K562 (cell line): ENCODE results near the gene GAB4. TPM values are rescaled to one million over a fixed set of nuclear protein-coding genes. Genes with fewer than 3 reads are reported as not detected.

Source experiments
- ATAC-seq: fragments of 200-7000 bp; cut with Tn5 transposase; 3 replicates; pipeline ENCODE4 v1.9.1; 2020; ENCODE audit warnings: moderate library complexity
- BruUV-seq: library from RNA; stranded (reverse); fragments of 400-500 nt; replicated peaks from 2 replicates; lab custom pipeline; 2021; lab: Mats Ljungman, UMichigan
- CTCF ChIA-PET: fragments of 300-600 bp; formaldehyde crosslinking; extraction: SDS; loops from one replicate; lab custom pipeline; 2021; ENCODE audit warnings: low intra/inter-chr PET ratio; lab: Yijun Ruan, JAX
- POLR2A ChIA-PET: fragments of 300-600, 350-650 bp; sonication (Branson Sonifier 250); formaldehyde crosslinking; extraction: SDS; loops from one replicate; lab custom pipeline; 2021; ENCODE audit warnings: antibody characterized with exemption, inconsistent platforms; lab: Yijun Ruan, JAX
- DNase-seq, 4 experiments: peaks; one replicate each; pipeline versions ENCODE4 v3.0.0 to v3.0.0-alpha.2; 2011 to 2018; ENCODE audit warnings: low spot score in 3 of 4, mixed read lengths in 3 of 4; ENCODE audit errors: extremely low read depth in 1 of 4
- FAIRE-seq: peaks from 2 replicates; lab custom pipeline; 2011; peaks lifted over from hg19 to GRCh38; lab: Jason Lieb, UNC
- H2AFZ ChIP-seq: 2 replicates; pipeline ENCODE4 v1.6.0; 2011; ENCODE audit warnings: low read depth, low read length, control low read depth, inconsistent platforms
- H3K27ac ChIP-seq: fragments of 200-600 bp; 3 replicates; pipeline ENCODE4 v1.8.0; 2011; ENCODE audit warnings: low read depth, mild to moderate bottlenecking, control low read depth, inconsistent platforms, low read length, moderate library complexity, mixed read lengths; ENCODE audit errors: extremely low read depth
- H3K27me3 ChIP-seq, 2 experiments: fragments of 300-600 bp in 1 of 2; 2 replicates in 1 of 2; 3 replicates in 1 of 2; pipeline versions ENCODE4 v1.6.0 to v1.8.0; 2011; ENCODE audit warnings: inconsistent platforms in 2 of 2, low read length in 2 of 2, mild to moderate bottlenecking in 1 of 2, mixed read lengths in 1 of 2, moderate library complexity in 1 of 2; ENCODE audit not compliant: control insufficient read depth in 2 of 2, insufficient read depth in 2 of 2
- H3K36me3 ChIP-seq: fragments of 300-600 bp; 3 replicates; pipeline ENCODE4 v1.8.0; 2011; ENCODE audit warnings: mild to moderate bottlenecking, low read length, inconsistent platforms; ENCODE audit not compliant: control insufficient read depth, insufficient read depth
- H3K4me1 ChIP-seq, 2 experiments: fragments of 200-600 bp in 1 of 2; replicated peaks in 1 of 2; 2 replicates in 1 of 2; 3 replicates in 1 of 2; pipeline versions ENCODE4 v1.5.1 to v1.8.0; 2011; ENCODE audit warnings: inconsistent platforms in 2 of 2, low read length in 2 of 2, mild to moderate bottlenecking in 1 of 2, mixed read lengths in 1 of 2, moderate library complexity in 1 of 2; ENCODE audit not compliant: control insufficient read depth in 2 of 2, insufficient read depth in 2 of 2
- H3K4me2 ChIP-seq: 2 replicates; pipeline ENCODE4 v1.6.1; 2011; ENCODE audit warnings: low read length, control low read depth, inconsistent platforms, mixed read lengths; ENCODE audit not compliant: insufficient read depth
- H3K4me3 ChIP-seq: fragments of 200-600 bp; sonication (generic), shearing (Covaris generic); 2 replicates; pipeline ENCODE4 v1.5.1; 2016; ENCODE audit warnings: control low read depth, inconsistent platforms
- H3K79me2 ChIP-seq: fragments of 200-600 bp; 3 replicates; pipeline ENCODE4 v1.8.0; 2011; ENCODE audit warnings: low read length, inconsistent platforms; ENCODE audit not compliant: control insufficient read depth, insufficient read depth
- H3K9ac ChIP-seq, 2 experiments: 2 replicates each; pipeline versions ENCODE4 v1.6.0 to v1.6.1; 2011; ENCODE audit warnings: low read depth in 2 of 2, low read length in 2 of 2, control low read depth in 1 of 2, inconsistent platforms in 1 of 2, mild to moderate bottlenecking in 1 of 2, mixed read lengths in 1 of 2; ENCODE audit not compliant: insufficient read depth in 1 of 2
- H3K9me1 ChIP-seq: one replicate; pipeline ENCODE4 v1.6.0; 2011; ENCODE audit warnings: inconsistent platforms, mild to moderate bottlenecking, low read length, moderate library complexity; ENCODE audit not compliant: control insufficient read depth, insufficient read depth
- H3K9me3 ChIP-seq: replicated peaks from 2 replicates; pipeline ENCODE4 v1.5.1; 2011; ENCODE audit warnings: low read depth, low read length, inconsistent platforms; ENCODE audit not compliant: control insufficient read depth, insufficient read depth
- H4K20me1 ChIP-seq: replicated peaks from 2 replicates; pipeline ENCODE4 v1.6.1; 2011; ENCODE audit warnings: low read length, inconsistent platforms, mixed read lengths; ENCODE audit not compliant: control insufficient read depth, insufficient read depth
- TAF9B ChIP-seq: fragments of 450-650 bp; IDR thresholded peaks from 2 replicates; pipeline ENCODE4 v1.6.1; 2018; ENCODE audit warnings: mild to moderate bottlenecking; ENCODE audit not compliant: partially characterized antibody
- WGBS: fragments of 100-300 bp; shearing (Covaris generic); methylation state at CpG from one replicate; pipeline ENCODE4 v1.1.6; 2016; ENCODE audit warnings: low coverage, mixed read lengths; ENCODE audit not compliant: insufficient coverage; ENCODE audit errors: missing lambda C conversion rate; 5-methylcytosine and 5-hydroxymethylcytosine counted together
- in situ Hi-C: fragments of 300-500 bp; cut with MboI; formaldehyde crosslinking; loops from 4 replicates; pipeline ENCODE4 v1.15.0; 2018; ENCODE audit warnings: inconsistent platforms, mixed read lengths
- intact Hi-C: fragments of 100-400 bp; cut with micrococcal nuclease; formaldehyde crosslinking; loops from 2 replicates; pipeline ENCODE4 v1.14.2; 2022
- polyA plus RNA-seq, 8 experiments: library from polyadenylated mRNA; depleted of rRNA in 4 of 8; stranded (reverse) in 5 of 8; unstranded in 3 of 8; fragments of >200 nt; fragmentation: Nextera tagmentation in 2 of 8; fragmentation: Illumina TruSeq in 1 of 8; extraction: Ambion mirVana in 2 of 8; extraction: Trizol in 1 of 8; gene quantifications; 2 replicates each; pipeline versions ENCODE4 v1.2.1 to v1.2.3, GENCODE V29; 2011 to 2014; ENCODE audit warnings: inconsistent platforms in 1 of 8, missing spikeins in 1 of 8
- total RNA-seq, 7 experiments: library from RNA; depleted of rRNA in 6 of 7; stranded (reverse); fragments of >200 nt in 6 of 7; fragmentation: Illumina TruSeq in 2 of 7; extraction: Trizol in 2 of 7; gene quantifications; 2 replicates each; pipeline versions ENCODE4 v1.2.1 to v1.2.3, GENCODE V29; 2011 to 2021; ENCODE audit warnings: low replicate concordance in 1 of 7
- TF ChIP-seq, protein P1 (sequence below): sonication (generic); formaldehyde crosslinking; IDR thresholded peaks from 2 replicates; pipeline ENCODE4 v1.8.1; 2023; ENCODE audit warnings: mild to moderate bottlenecking, missing genetic modification reagents

GAB4 gene
- total and polyA plus RNA-seq, 9 of the 15 experiments (the other 6 are each of a cell fraction or from before 2014, with no cell fraction given): 0.04 to 0.11 (median 0.04) TPM; not detected in 6

GRCh38 chr22:16961477-16962186 is 46.4 kb downstream of the GAB4 start (continued):
- TF ChIP-seq, protein P1, sequence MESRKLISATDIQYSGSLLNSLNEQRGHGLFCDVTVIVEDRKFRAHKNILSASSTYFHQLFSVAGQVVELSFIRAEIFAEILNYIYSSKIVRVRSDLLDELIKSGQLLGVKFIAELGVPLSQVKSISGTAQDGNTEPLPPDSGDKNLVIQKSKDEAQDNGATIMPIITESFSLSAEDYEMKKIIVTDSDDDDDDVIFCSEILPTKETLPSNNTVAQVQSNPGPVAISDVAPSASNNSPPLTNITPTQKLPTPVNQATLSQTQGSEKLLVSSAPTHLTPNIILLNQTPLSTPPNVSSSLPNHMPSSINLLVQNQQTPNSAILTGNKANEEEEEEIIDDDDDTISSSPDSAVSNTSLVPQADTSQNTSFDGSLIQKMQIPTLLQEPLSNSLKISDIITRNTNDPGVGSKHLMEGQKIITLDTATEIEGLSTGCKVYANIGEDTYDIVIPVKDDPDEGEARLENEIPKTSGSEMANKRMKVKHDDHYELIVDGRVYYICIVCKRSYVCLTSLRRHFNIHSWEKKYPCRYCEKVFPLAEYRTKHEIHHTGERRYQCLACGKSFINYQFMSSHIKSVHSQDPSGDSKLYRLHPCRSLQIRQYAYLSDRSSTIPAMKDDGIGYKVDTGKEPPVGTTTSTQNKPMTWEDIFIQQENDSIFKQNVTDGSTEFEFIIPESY: no peak

- no peaks in the 10 kb centered on the region for H3K9me1 ChIP-seq
- H3K9ac ChIP-seq: no peak overlapping the region
- H3K36me3 ChIP-seq: no peaks in the 10 kb centered on the region
- H2AFZ ChIP-seq: no peak overlapping the region
- POLR2A ChIA-PET: interaction anchor here (1.0 kb wide), 1 partner anchor 220 kb away, joined by 5 read pairs; no protein-coding TSS in a partner anchor
- no peaks in the 10 kb centered on the region; the same call in 1 of the 2 replicates for H4K20me1 ChIP-seq
- DNase-seq (peak in 2 of 4 experiments; percentile 5 to 7), FAIRE-seq (no peak), ATAC-seq (no peak)
- TF ChIP-seq TAF9B: no peak
- in situ Hi-C loops (no loop called here), intact Hi-C loops (no loop called here)
- CTCF ChIA-PET: no interaction called here
- H3K4me2 ChIP-seq: no peak overlapping the region
- no peak overlapping the region for H3K27ac ChIP-seq
- WGBS: 3% methylated on average over 4 of the region's 4 CpGs
- H3K4me3 ChIP-seq: no peak overlapping the region
- no peaks in the 10 kb centered on the region for H3K79me2 ChIP-seq
- peaks cover 0 to 4% of the 10 kb centered on the region in 2 experiments; a peak in 1 of 5 replicates for H3K4me1 ChIP-seq
- no TSS peak for BruUV-seq
- no peaks in the 10 kb centered on the region for H3K9me3 ChIP-seq
- H3K27me3 ChIP-seq: peaks cover 6 to 30% of the 10 kb centered on the region in 2 experiments; a peak in 3 of 5 replicates
Observed at GRCh38 chr22:16960884-16961249, 47.2 kb downstream of the GAB4 start.
